Right cardiac atrium (tissue), 5 donors: ENCODE measurements around the gene RHBDL1. TPM values are rescaled to one million over a fixed set of nuclear protein-coding genes. Genes with fewer than 3 reads are reported as not detected.
"Not testable (repeated sequence)": the region's sequence is repeated elsewhere in the genome, so short reads cannot be mapped to it uniquely, and the experiment has no call there.

Source experiments
- ATAC-seq, 2 donors: fragments of 200-7000 bp; cut with Tn5 transposase; one replicate each; pipeline versions ENCODE4 v1.8.0 to v1.9.1; 2020; ENCODE audit warnings: moderate library complexity in 2 of 2, mild to moderate bottlenecking in 1 of 2
- DNase-seq, 3 donors: peaks; one replicate each; pipeline ENCODE4 v3.0.0-alpha.2; 2020
- H3K27ac ChIP-seq: one replicate; pipeline ENCODE4 v1.5.1; 2013; ENCODE audit warnings: mild to moderate bottlenecking, low read length, control low read depth, moderate library complexity
- H3K27me3 ChIP-seq: one replicate; pipeline ENCODE4 v1.6.1; 2013; ENCODE audit not compliant: control insufficient read depth, insufficient read depth
- H3K4me1 ChIP-seq: one replicate; pipeline ENCODE4 v1.6.1; 2013; ENCODE audit warnings: low read length; ENCODE audit not compliant: control insufficient read depth, insufficient read depth
- H3K4me3 ChIP-seq: one replicate; pipeline ENCODE4 v1.5.1; 2013; ENCODE audit warnings: low read length, control low read depth
- H3K9me3 ChIP-seq: one replicate; pipeline ENCODE4 v1.6.1; 2013; ENCODE audit warnings: low read length; ENCODE audit not compliant: control insufficient read depth
- WGBS: extraction: QIAGEN DNeasy Blood & Tissue Kit; methylation state at CpG from one replicate; pipeline ENCODE4 v1.1.7; 2013; 5-methylcytosine and 5-hydroxymethylcytosine counted together
- intact Hi-C, 4 donors: fragments of 100-400 bp; cut with DNase I; formaldehyde crosslinking; loops; one replicate each; pipeline versions ENCODE4 v1.11.0 to v1.14.0; 2022 to 2023
- polyA plus RNA-seq: library from polyadenylated mRNA; stranded (reverse); fragments of 200-250 nt; gene quantifications from one replicate; pipeline ENCODE4 v1.2.3, GENCODE V29; 2013
- total RNA-seq, 4 donors: library from RNA; stranded (reverse); fragmentation: NEBNext Ultra II Directional; extraction: Animal tissue kit (Norgen Biotek cat#: 25700); gene quantifications; one replicate each; pipeline ENCODE4 v1.2.1, GENCODE V29; 2021
- donor health status: healthy with polysubstance abuse.
- donor health status: DM: no; HTN: yes; CAD: no.
- donor health status: DM: no; HTN: no; CAD: no.
- donor health status: DM: no; HTN: yes; CAD: no; lungs with severe emphysema.
- donor health status: DM: yes; HTN: yes; CAD: no.

RHBDL1 gene
- total and polyA plus RNA-seq, 5 donors = 0.89 to 2.9 (median 1.9) TPM

DNA sequence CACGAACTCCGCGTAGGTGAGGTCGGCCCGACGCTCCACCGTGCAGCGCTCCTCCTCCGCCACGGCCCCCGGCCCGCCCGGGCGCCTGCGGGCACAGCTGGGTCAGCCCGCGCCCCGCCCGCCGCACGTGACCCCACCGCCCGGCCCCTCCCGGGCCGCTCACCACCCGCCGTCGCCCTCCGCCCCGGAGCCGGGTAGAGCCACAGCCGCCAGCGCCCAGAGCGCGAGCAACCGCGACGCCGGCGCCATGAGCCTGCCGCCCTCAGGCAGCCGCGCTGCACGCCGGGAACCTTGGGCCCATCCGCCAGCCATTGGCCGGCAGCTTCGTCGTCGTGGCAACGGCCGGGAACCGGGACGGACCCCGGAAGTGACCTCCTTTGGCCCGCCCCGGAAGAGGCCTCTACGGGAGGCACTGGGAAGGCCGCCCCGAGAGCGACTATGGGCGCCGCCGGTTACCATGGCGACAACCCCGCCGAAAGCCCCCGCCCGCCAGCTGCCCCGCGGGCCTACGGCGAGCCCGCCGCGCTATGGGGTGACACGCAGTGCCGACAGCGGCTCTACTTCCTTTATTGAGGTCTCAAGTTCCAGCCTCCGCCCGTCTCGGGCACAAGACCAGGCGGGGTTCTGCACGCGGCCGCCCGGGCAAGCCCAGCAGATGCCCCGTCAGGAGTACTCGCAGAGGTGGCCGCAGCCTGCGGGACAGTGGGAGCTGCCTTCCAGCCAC is 8.8 kb downstream of the RHBDL1 start, which contains the start of gene JMJD8:
TSS of gene JMJD8 (minus strand) at position 264 of the 724 bp plus-strand sequence. CDS start at position 249, 15 bp downstream.
- WGBS = 4% methylated on average over 91 of the region's 91 CpGs
- H3K27me3 ChIP-seq = no peaks in the 10 kb centered on the region
- peak within 1 kb of the TSS; percentile 52 for H3K4me3 ChIP-seq
- peak within 1 kb of the TSS; percentile 14 for H3K27ac ChIP-seq
- intact Hi-C loops = no loop called here
- peaks cover 8% of the 10 kb centered on the region for H3K4me1 ChIP-seq
- ATAC-seq (peak; percentile 75 to 76), DNase-seq (peak; percentile 99 to 100 (median 99))
- no peaks in the 10 kb centered on the region for H3K9me3 ChIP-seq

GRCh38 chr16:684961-685696 is 9.7 kb downstream of the RHBDL1 start:
- Histone ChIP-seq H3K4me3 (no peak overlapping the region), H3K27ac (no peak overlapping the region), H3K27me3 (no peaks in the 10 kb centered on the region), H3K9me3 (no peaks in the 10 kb centered on the region), H3K4me1 (peaks cover 12% of the 10 kb centered on the region)
- WGBS = 94% methylated on average over 61 of the region's 61 CpGs
- ATAC-seq (no peak), DNase-seq (peak in 2 of 3 donors; percentile 78 to 80)
- intact Hi-C loops = no loop called here

DNA sequence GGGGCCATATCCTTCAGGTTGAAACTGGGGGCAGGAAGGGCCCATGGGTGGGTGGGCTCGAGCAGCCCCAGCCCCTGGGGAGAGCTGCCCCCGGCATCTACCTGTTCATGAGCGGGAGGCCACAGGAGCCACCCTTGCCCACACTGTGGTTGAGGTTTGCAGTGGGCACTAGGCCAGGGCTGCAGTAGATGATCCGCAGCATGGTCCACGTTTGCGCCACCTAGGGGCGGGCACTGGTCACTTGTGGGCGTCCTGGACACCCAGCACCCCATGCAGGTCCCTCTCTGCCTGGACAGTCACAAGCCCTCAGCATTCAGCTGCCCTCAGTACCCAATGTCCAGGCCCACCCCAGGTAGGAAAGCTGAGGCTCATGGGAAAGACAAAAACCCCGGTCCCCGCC is 10.5 kb downstream of the RHBDL1 start:
- DNase-seq (peak in 1 of 3 donors; percentile 78), ATAC-seq (no peak)
- 68% methylated on average over 10 of the region's 10 CpGs for WGBS
- no peaks in the 10 kb centered on the region for H3K27me3 ChIP-seq
- intact Hi-C loops = no loop called here
- peaks cover 12% of the 10 kb centered on the region for H3K4me1 ChIP-seq
- no peak overlapping the region for H3K4me3 ChIP-seq
- H3K27ac ChIP-seq = no peak overlapping the region
- H3K9me3 ChIP-seq = no peaks in the 10 kb centered on the region

DNA sequence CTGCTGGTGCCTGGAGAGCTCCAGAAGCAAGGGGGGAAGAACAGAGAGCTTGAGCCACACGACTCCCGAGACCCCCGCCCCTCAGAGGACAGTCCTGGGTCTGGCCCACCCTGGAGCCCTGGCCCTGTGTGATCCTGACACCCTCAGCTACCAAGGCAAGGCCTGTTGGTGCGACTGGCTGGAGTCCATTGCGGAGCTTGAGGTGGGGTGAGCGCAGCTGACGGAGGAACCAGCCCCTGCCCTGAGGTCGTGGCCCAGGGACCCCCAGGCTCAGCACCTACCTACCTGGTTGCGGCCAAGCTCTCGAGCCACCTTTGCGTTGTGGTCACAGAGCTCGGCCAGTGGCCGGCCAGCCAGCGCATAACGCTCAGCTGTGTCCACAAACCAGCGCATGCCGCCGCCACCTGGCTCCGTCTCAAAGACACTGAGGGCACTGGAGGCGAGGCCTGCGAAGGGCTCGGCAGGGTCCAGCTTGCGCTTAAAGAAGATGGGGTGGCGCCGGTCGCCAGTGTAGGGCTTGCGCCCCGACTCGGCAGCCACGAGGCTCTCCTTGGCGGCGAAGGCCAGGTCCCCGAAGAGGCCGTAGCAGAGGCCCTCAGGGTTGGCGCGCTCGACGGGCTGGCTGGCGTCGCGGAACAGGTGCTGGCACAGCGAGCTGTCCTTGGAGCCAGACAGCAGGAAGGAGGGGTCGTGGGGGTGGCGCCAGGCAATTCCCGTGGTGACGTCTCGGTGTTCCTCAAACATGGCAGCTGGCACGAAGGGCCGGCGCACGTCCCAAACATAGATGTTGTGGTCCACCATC is 11.2 kb downstream of the RHBDL1 start:
- peaks cover 6% of the 10 kb centered on the region for H3K4me1 ChIP-seq
- intact Hi-C loops = no loop called here
- no peak overlapping the region for H3K4me3 ChIP-seq
- DNase-seq (no peak), ATAC-seq (no peak)
- H3K27ac ChIP-seq = no peak overlapping the region
- H3K9me3 ChIP-seq = no peaks in the 10 kb centered on the region
- H3K27me3 ChIP-seq = no peaks in the 10 kb centered on the region
- WGBS = 94% methylated on average over 51 of the region's 51 CpGs

- DNase-seq (no peak), ATAC-seq (no peak)
- peaks cover 5% of the 10 kb centered on the region for H3K4me1 ChIP-seq
- no peaks in the 10 kb centered on the region for H3K9me3 ChIP-seq
- intact Hi-C loops = no loop called here
- 91% methylated on average over 19 of the region's 19 CpGs for WGBS
- no peak overlapping the region for H3K27ac ChIP-seq
- no peak overlapping the region for H3K4me3 ChIP-seq
- H3K27me3 ChIP-seq = no peaks in the 10 kb centered on the region
Observed at GRCh38 chr16:687499-687898, 12.0 kb downstream of the RHBDL1 start.

DNA sequence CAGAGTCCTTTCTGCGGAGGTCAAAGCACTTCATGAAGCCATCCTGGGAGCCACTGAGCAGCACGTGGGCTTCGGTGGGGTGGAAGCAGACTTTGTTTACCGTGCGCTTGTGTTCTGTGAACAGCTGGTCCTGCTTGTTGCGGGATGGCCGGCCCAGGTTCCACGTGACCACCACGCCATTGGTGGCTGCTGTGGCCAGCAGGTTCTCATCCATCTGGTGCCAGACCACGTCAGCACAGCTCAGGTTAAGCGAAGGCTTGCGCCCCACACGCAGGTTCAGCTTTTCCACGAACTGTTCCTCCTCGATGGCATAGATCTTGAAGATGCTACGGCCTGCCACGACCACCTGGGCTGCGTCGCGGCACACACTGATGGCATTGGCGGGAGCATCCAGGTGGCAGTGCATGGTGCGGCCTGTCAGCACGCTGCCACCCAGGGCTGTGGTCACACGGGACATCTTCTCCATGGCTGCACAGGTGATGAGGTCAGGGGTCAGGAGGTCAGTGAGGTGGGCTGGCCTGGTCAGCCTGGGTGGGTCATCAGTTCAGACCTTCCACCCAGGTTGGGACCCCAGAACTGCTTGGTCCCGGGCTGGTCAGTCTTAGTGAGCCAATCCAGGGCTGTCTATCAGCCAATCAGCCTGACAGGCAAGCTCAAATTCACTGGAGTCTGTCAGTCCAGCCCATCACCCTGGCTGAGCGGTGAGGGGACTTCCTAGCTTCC is 13.9 kb downstream of the RHBDL1 start:
- ATAC-seq (no peak), DNase-seq (no peak)
- 84% methylated on average over 26 of the region's 26 CpGs for WGBS
- H3K27me3 ChIP-seq = no peaks in the 10 kb centered on the region
- H3K4me1 ChIP-seq = peaks cover 5% of the 10 kb centered on the region
- peak overlapping the region; percentile 77 for H3K4me3 ChIP-seq
- peak overlapping the region; percentile 61 for H3K27ac ChIP-seq
- H3K9me3 ChIP-seq = no peaks in the 10 kb centered on the region
- intact Hi-C loops = no loop called here

- H3K27me3 ChIP-seq, intact Hi-C loops, ATAC-seq, H3K4me3 ChIP-seq, H3K9me3 ChIP-seq, DNase-seq, H3K27ac ChIP-seq: not testable (repeated sequence)
- peaks cover 10% of the 10 kb centered on the region for H3K4me1 ChIP-seq
- 90% methylated on average over 16 of the region's 16 CpGs for WGBS
Observed at GRCh38 chr16:691242-691641, 15.8 kb downstream of the RHBDL1 start.

DNA sequence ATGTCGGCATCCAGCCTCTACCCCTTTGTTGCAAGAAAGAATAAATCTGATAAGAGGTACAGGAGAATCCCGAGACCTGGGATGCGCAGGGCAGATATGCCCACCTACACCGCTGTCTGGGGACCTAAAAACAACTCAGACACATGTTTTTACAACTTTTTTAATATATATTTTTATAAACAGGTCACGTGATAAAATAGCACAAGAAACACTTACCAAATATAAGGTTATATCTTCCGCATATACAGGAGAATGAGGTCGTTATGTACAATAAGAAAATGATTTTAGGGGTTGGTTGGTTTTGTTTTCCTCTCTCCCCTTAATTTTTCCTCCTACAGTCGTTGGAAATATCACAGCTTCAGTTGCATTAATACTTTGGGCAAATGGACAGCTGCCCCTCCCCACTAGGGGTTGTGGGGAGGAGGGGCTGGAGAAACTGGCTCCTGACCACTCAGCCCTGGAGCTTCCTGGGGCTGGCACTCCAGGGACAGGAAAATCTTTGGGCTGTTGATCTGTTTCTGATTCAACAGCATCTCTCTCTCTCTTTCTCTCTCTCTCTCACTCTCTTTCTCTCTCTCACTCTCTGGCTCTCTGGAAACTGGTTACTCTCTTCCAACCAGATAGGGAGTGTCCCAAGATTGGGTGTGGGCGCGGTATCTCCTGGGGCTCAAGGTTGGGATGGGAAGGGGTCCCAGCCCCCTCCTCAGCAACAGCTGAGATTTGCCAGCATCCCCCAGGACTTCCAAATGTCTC is 17.1 kb downstream of the RHBDL1 start:
- H3K4me3 ChIP-seq = no peak overlapping the region
- 65% methylated on average over 10 of the region's 10 CpGs for WGBS
- intact Hi-C loops = no loop called here
- no peaks in the 10 kb centered on the region for H3K9me3 ChIP-seq
- DNase-seq (no peak), ATAC-seq (no peak)
- H3K27me3 ChIP-seq = no peaks in the 10 kb centered on the region
- H3K27ac ChIP-seq = no peak overlapping the region
- H3K4me1 ChIP-seq = peaks cover 10% of the 10 kb centered on the region

DNA sequence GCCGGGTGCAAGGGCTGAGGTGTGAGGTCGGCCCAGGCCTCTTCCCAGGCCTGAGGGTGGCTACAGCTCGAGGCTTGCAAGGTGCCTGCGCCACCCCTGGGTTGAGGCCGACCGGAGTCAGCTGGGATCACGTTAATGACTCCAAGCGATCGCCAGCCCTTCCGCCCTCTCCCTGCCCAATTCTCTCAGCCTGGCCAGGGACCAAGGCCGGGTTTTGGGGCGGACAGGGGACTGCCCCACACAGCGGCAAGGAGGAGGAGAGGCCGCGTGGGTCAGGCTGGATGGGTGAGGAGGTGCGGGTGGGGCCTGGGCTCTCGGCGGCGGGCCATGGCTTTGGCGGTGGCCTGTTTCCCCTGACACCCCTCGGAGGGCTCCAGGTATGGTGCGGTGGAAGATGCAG is 17.9 kb downstream of the RHBDL1 start:
- WGBS = 39% methylated on average over 22 of the region's 22 CpGs
- intact Hi-C loops = no loop called here
- ATAC-seq = no peak
- H3K9me3 ChIP-seq = no peaks in the 10 kb centered on the region
- peaks cover 10% of the 10 kb centered on the region for H3K4me1 ChIP-seq
- DNase-seq = no peak
- H3K27me3 ChIP-seq = no peaks in the 10 kb centered on the region
- no peak overlapping the region for H3K27ac ChIP-seq
- no peak overlapping the region for H3K4me3 ChIP-seq

- ATAC-seq = no peak
- Histone ChIP-seq H3K4me3 (no peak overlapping the region), H3K27ac (no peak overlapping the region), H3K9me3 (no peaks in the 10 kb centered on the region), H3K27me3 (no peaks in the 10 kb centered on the region), H3K4me1 (peaks cover 10% of the 10 kb centered on the region)
- WGBS = 9% methylated on average over 36 of the region's 37 CpGs
- intact Hi-C loops = no loop called here
- no peak for DNase-seq
Observed at GRCh38 chr16:693766-694165, 18.3 kb downstream of the RHBDL1 start.
